Smooth muscle cell (in vitro differentiated cells): Measurements from ENCODE around the gene RGS6. TPM values are rescaled to one million over a fixed set of nuclear protein-coding genes. Genes with fewer than 3 reads are reported as not detected.
A peak's percentile ranks its signal among the peaks of the same experiment; 100 is the strongest.
"Not testable (repeated sequence)": the region's sequence is repeated elsewhere in the genome, so short reads cannot be mapped to it uniquely, and the experiment has no call there.

Source experiments
- DNase-seq: peaks from one replicate; lab custom pipeline; 2025; ENCODE audit not compliant: unreplicated experiment; lab: John Stamatoyannopoulos, UW
- H2AFZ ChIP-seq: fragments of 200-600 bp; sonication (generic); 2 replicates; pipeline ENCODE4 v1.6.0; 2016; ENCODE audit warnings: antibody characterized with exemption, low read depth, mild to moderate bottlenecking
- H3F3A ChIP-seq: fragments of 200-600 bp; sonication (generic); 2 replicates; pipeline ENCODE4 v1.6.0; 2017; ENCODE audit warnings: antibody characterized with exemption, low read depth
- H3K27ac ChIP-seq: fragments of 200-600 bp; sonication (generic); 2 replicates; pipeline ENCODE4 v1.5.1; 2016; ENCODE audit warnings: low read depth, mild to moderate bottlenecking
- H3K27me3 ChIP-seq: fragments of 200-600 bp; sonication (generic); 2 replicates; pipeline ENCODE4 v1.6.1; 2016; ENCODE audit warnings: low read depth, mild to moderate bottlenecking
- H3K36me3 ChIP-seq: fragments of 200-600 bp; sonication (generic); 2 replicates; pipeline ENCODE4 v1.5.1; 2016; ENCODE audit warnings: low read depth
- H3K4me1 ChIP-seq: fragments of 200-600 bp; sonication (generic); 2 replicates; pipeline ENCODE4 v1.5.1; 2016; ENCODE audit warnings: low read depth
- H3K4me2 ChIP-seq: fragments of 200-600 bp; sonication (generic); 2 replicates; pipeline ENCODE4 v1.6.0; 2016; ENCODE audit warnings: mild to moderate bottlenecking
- H3K4me3 ChIP-seq: fragments of 200-600 bp; sonication (generic); 2 replicates; pipeline ENCODE4 v1.5.1; 2016; ENCODE audit warnings: mild to moderate bottlenecking
- H3K79me2 ChIP-seq: fragments of 200-600 bp; sonication (generic); 2 replicates; pipeline ENCODE4 v1.6.0; 2016; ENCODE audit warnings: low read depth, mild to moderate bottlenecking
- H3K9ac ChIP-seq: fragments of 200-600 bp; sonication (generic); 2 replicates; pipeline ENCODE4 v1.6.0; 2016; ENCODE audit warnings: low read depth
- H3K9me3 ChIP-seq: fragments of 200-600 bp; sonication (generic); replicated peaks from 2 replicates; pipeline ENCODE4 v1.5.1; 2016; ENCODE audit warnings: low read depth
- H4K20me1 ChIP-seq: fragments of 200-600 bp; sonication (generic); 2 replicates; pipeline ENCODE4 v1.6.0; 2016; ENCODE audit warnings: low read depth
- WGBS: methylation state at CpG from one replicate; pipeline ENCODE4 v1.1.7; 2016; ENCODE audit warnings: low lambda C conversion rate; 5-methylcytosine and 5-hydroxymethylcytosine counted together
- polyA plus RNA-seq: library from polyadenylated mRNA; unstranded; fragments of >200 nt; fragmentation: Nextera tagmentation; extraction: Ambion mirVana; gene quantifications from 2 replicates; pipeline ENCODE4 v1.2.1, GENCODE V29; 2016
- total RNA-seq: library from RNA; depleted of rRNA; stranded (reverse); fragments of >200 nt; gene quantifications from 2 replicates; pipeline ENCODE4 v1.2.3, GENCODE V29; 2014
- TF ChIP-seq, protein P1 (sequence below): fragments of 200-600 bp; sonication (generic); IDR thresholded peaks from 2 replicates; pipeline ENCODE4 v1.5.1; 2017; ENCODE audit warnings: borderline replicate concordance, mild to moderate bottlenecking, antibody characterized with exemption; ENCODE audit not compliant: insufficient read depth, poor library complexity, severe bottlenecking

Gene RGS6
- total and polyA plus RNA-seq, 2 experiments from 2014 or later, result 0.40 TPM; not detected in 1

DNA sequence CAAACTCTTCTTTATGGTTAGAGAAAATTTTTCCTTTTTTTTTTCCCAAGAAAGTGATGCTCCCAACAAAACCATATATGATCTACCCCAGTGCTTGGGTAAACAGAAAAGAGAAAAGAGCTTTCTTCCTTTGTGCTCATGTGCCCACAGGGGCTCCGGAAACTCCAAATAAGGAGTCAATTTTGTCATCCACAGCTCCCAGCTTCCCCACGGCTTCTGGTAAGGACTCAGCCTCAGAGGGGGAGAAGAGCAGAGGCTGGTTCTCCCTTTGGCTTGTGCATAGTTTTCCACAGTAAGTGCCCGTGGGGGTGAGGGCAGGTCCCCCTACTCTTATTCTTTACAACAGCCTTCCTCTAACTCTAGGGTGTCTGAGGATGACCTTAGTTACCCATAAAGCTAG is 13.3 kb upstream of the RGS6 start:
- Histone ChIP-seq H3K36me3 (no peaks in the 10 kb centered on the region), H3K4me3 (no peak overlapping the region), H3K27me3 (no peaks in the 10 kb centered on the region), H3K4me2 (no peak overlapping the region), H4K20me1 (no peaks in the 10 kb centered on the region), H2AFZ (no peak overlapping the region), H3K9ac (no peak overlapping the region), H3K9me3 (no peaks in the 10 kb centered on the region), H3K27ac (no peak overlapping the region), H3F3A (no peaks in the 10 kb centered on the region), H3K79me2 (no peaks in the 10 kb centered on the region), H3K4me1 (peaks cover 8% of the 10 kb centered on the region)
- WGBS, result 45% methylated on average over 3 of the region's 3 CpGs
- TF ChIP-seq, protein P1, sequence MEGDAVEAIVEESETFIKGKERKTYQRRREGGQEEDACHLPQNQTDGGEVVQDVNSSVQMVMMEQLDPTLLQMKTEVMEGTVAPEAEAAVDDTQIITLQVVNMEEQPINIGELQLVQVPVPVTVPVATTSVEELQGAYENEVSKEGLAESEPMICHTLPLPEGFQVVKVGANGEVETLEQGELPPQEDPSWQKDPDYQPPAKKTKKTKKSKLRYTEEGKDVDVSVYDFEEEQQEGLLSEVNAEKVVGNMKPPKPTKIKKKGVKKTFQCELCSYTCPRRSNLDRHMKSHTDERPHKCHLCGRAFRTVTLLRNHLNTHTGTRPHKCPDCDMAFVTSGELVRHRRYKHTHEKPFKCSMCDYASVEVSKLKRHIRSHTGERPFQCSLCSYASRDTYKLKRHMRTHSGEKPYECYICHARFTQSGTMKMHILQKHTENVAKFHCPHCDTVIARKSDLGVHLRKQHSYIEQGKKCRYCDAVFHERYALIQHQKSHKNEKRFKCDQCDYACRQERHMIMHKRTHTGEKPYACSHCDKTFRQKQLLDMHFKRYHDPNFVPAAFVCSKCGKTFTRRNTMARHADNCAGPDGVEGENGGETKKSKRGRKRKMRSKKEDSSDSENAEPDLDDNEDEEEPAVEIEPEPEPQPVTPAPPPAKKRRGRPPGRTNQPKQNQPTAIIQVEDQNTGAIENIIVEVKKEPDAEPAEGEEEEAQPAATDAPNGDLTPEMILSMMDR, result no peak
- no peak for DNase-seq

DNA sequence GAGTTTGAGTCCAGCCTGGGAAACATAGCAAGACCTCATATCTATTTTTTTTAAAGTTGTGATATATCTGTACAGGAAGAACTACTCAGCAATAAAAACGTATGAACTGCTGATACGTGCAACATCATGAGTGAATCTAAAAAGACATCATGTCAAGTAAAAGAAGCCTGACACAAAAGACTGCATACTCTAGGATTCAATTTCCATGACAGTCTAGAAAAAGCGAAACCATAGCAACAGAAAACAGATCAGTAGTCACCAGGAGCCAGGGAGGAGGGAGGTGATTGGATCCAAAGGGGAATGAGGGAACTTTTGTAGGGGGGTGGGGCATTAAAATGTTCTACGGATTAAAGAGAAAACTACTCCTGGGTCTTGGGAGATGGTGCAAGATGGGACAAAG is 8.7 kb upstream of the RGS6 start:
- no peak for DNase-seq
- peaks cover 8% of the 10 kb centered on the region for H3K4me1 ChIP-seq
- H3K27me3 ChIP-seq, result no peaks in the 10 kb centered on the region
- TF ChIP-seq, protein P1, result no peak
- H3K4me3 ChIP-seq, result no peak overlapping the region
- H3K27ac ChIP-seq, result no peak overlapping the region
- 87% methylated on average over 4 of the region's 4 CpGs for WGBS
- H2AFZ ChIP-seq, result no peak overlapping the region
- H4K20me1 ChIP-seq, result no peaks in the 10 kb centered on the region
- H3K36me3 ChIP-seq, result no peaks in the 10 kb centered on the region
- no peak overlapping the region for H3K9ac ChIP-seq
- no peaks in the 10 kb centered on the region for H3F3A ChIP-seq
- no peak overlapping the region for H3K4me2 ChIP-seq
- no peaks in the 10 kb centered on the region for H3K9me3 ChIP-seq
- H3K79me2 ChIP-seq, result no peaks in the 10 kb centered on the region

DNA sequence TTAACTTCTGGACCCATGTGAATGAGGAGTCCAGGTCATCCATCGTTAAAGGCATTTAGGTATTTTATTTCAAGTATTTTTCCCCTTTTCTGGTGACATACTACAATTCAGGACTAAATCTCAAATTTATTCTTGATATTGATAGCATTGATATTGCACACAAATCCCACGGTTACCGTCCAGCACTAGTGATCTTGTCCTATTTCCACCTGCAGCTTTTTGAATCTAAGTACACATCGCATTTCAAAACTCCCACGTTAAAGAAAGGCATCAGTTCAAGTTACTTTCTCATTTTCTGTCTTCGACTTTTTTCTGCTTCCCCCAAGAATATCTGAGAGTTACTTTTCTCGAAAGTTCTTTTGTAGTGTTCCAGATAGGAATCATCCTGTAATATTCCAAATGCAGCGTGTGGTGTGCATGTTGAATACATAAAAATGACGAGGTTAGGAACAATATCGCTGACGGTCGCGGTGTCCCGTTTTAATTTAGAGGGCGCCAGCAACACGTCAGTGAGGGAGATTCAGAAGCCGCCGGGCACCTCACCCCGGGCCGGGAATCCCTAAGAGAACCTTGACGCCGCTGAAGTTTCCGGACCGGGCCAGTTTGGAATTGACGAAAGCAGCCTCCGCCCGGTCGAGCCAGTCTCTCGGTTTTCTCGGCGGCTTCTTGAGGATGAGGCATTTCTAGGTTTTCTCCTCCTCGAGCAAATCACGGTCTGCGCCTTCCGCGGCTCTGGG is 569 bp upstream of the RGS6 start:
- Histone ChIP-seq H3K36me3 (no peaks in the 10 kb centered on the region), H2AFZ (peak overlapping the region; percentile 8), H3K79me2 (no peaks in the 10 kb centered on the region), H4K20me1 (no peaks in the 10 kb centered on the region), H3K4me2 (peak overlapping the region; percentile 93), H3K4me1 (peaks cover 12% of the 10 kb centered on the region), H3K9ac (no peak overlapping the region), H3K27me3 (peaks cover 46% of the 10 kb centered on the region), H3K27ac (no peak overlapping the region), H3K4me3 (peak overlapping the region; percentile 52), H3K9me3 (no peaks in the 10 kb centered on the region), H3F3A (no peaks in the 10 kb centered on the region)
- WGBS, result 16% methylated on average over 36 of the region's 36 CpGs
- no peak for DNase-seq
- TF ChIP-seq, protein P1, result no peak

DNA sequence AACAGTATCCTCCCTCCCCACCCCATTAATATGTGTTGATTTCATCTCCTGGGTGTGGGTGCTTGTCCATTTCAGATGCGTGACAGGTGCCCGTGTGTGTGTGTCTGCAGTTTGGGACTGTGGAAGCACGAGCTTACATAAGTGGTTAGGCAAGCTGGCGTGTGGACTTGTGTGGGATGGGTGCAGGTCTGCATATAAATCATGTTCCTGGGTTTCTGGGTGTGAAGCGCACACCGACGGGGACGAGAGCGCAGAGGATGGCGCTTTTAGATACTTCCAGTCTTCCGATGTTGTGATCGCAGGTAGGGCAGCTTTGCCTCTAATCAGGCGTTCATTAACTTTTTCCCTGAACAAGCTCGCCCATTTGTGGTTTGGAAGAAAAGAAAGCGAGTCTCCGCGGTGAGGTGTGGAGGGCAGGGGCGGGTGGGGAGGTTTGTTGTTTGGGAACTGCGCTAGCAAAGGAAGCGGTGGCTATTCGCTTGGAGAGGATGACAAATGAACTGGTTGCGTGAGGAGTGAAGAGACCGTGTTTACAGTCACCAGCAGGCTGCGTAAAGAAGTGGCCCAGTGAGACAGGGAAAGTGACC is 865 bp downstream of the RGS6 start:
- no peaks in the 10 kb centered on the region for H3F3A ChIP-seq
- peak overlapping the region; percentile 93 for H3K4me2 ChIP-seq
- no peaks in the 10 kb centered on the region for H3K9me3 ChIP-seq
- no peaks in the 10 kb centered on the region for H3K79me2 ChIP-seq
- H3K4me3 ChIP-seq, result peak overlapping the region; percentile 52
- peaks cover 46% of the 10 kb centered on the region for H3K27me3 ChIP-seq
- H2AFZ ChIP-seq, result no peak overlapping the region
- TF ChIP-seq, protein P1, result no peak
- H3K9ac ChIP-seq, result no peak overlapping the region
- no peak overlapping the region for H3K27ac ChIP-seq
- no peak for DNase-seq
- no peaks in the 10 kb centered on the region for H4K20me1 ChIP-seq
- H3K36me3 ChIP-seq, result no peaks in the 10 kb centered on the region
- 4% methylated on average over 24 of the region's 24 CpGs for WGBS
- peaks cover 12% of the 10 kb centered on the region for H3K4me1 ChIP-seq

DNA sequence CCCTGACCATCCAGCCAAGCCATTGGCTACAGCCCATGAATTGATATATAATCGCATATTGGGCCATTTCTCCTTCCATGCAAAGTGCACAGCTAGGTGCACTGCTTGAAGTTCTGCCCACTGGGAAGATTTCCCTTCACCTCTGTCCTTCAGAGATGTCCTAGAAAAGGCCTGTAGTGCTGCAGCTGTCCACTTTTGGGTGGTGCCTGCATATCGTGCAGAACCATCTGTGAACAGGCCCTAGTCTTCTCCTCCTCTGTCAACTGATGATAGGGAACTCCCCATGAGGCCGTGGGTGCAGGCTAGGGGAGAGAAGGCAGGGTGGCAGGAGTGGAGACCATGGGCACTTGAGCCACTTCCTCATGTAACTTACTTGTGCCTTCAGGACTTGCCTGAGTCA is 6.0 kb downstream of the RGS6 start:
- H3F3A ChIP-seq, H2AFZ ChIP-seq, H4K20me1 ChIP-seq, H3K9me3 ChIP-seq, DNase-seq, H3K4me2 ChIP-seq, H3K9ac ChIP-seq, H3K27ac ChIP-seq, H3K4me3 ChIP-seq, H3K4me1 ChIP-seq, H3K79me2 ChIP-seq, H3K36me3 ChIP-seq: not testable (repeated sequence)
- 80% methylated on average over 3 of the region's 3 CpGs for WGBS
- peaks cover 18% of the 10 kb centered on the region for H3K27me3 ChIP-seq
